K562 (cell line): Measurements from ENCODE around the gene ADORA1. TPM values are rescaled to one million over a fixed set of nuclear protein-coding genes. Genes with fewer than 3 reads are reported as not detected.

Experiments
- ATAC-seq: fragments of 200-7000 bp; cut with Tn5 transposase; 3 replicates; pipeline ENCODE4 v1.9.1; 2020; ENCODE audit warnings: moderate library complexity
- BruUV-seq: library from RNA; stranded (reverse); fragments of 400-500 nt; replicated peaks from 2 replicates; lab custom pipeline; 2021; lab: Mats Ljungman, UMichigan
- CTCF ChIA-PET: fragments of 300-600 bp; formaldehyde crosslinking; extraction: SDS; loops from one replicate; lab custom pipeline; 2021; ENCODE audit warnings: low intra/inter-chr PET ratio; lab: Yijun Ruan, JAX
- POLR2A ChIA-PET: fragments of 300-600, 350-650 bp; sonication (Branson Sonifier 250); formaldehyde crosslinking; extraction: SDS; loops from one replicate; lab custom pipeline; 2021; ENCODE audit warnings: antibody characterized with exemption, inconsistent platforms; lab: Yijun Ruan, JAX
- DNase-seq, 4 experiments: peaks; one replicate each; pipeline versions ENCODE4 v3.0.0 to v3.0.0-alpha.2; 2011 to 2018; ENCODE audit warnings: low spot score in 3 of 4, mixed read lengths in 3 of 4; ENCODE audit errors: extremely low read depth in 1 of 4
- FAIRE-seq: peaks from 2 replicates; lab custom pipeline; 2011; peaks lifted over from hg19 to GRCh38; lab: Jason Lieb, UNC
- H2AFZ ChIP-seq: 2 replicates; pipeline ENCODE4 v1.6.0; 2011; ENCODE audit warnings: low read depth, low read length, control low read depth, inconsistent platforms
- H3K27ac ChIP-seq: fragments of 200-600 bp; 3 replicates; pipeline ENCODE4 v1.8.0; 2011; ENCODE audit warnings: low read depth, mild to moderate bottlenecking, control low read depth, inconsistent platforms, low read length, moderate library complexity, mixed read lengths; ENCODE audit errors: extremely low read depth
- H3K27me3 ChIP-seq, 2 experiments: fragments of 300-600 bp in 1 of 2; 2 replicates in 1 of 2; 3 replicates in 1 of 2; pipeline versions ENCODE4 v1.6.0 to v1.8.0; 2011; ENCODE audit warnings: inconsistent platforms in 2 of 2, low read length in 2 of 2, mild to moderate bottlenecking in 1 of 2, mixed read lengths in 1 of 2, moderate library complexity in 1 of 2; ENCODE audit not compliant: control insufficient read depth in 2 of 2, insufficient read depth in 2 of 2
- H3K36me3 ChIP-seq: fragments of 300-600 bp; 3 replicates; pipeline ENCODE4 v1.8.0; 2011; ENCODE audit warnings: mild to moderate bottlenecking, low read length, inconsistent platforms; ENCODE audit not compliant: control insufficient read depth, insufficient read depth
- H3K4me1 ChIP-seq, 2 experiments: fragments of 200-600 bp in 1 of 2; replicated peaks in 1 of 2; 2 replicates in 1 of 2; 3 replicates in 1 of 2; pipeline versions ENCODE4 v1.5.1 to v1.8.0; 2011; ENCODE audit warnings: inconsistent platforms in 2 of 2, low read length in 2 of 2, mild to moderate bottlenecking in 1 of 2, mixed read lengths in 1 of 2, moderate library complexity in 1 of 2; ENCODE audit not compliant: control insufficient read depth in 2 of 2, insufficient read depth in 2 of 2
- H3K4me2 ChIP-seq: 2 replicates; pipeline ENCODE4 v1.6.1; 2011; ENCODE audit warnings: low read length, control low read depth, inconsistent platforms, mixed read lengths; ENCODE audit not compliant: insufficient read depth
- H3K4me3 ChIP-seq: fragments of 200-600 bp; sonication (generic), shearing (Covaris generic); 2 replicates; pipeline ENCODE4 v1.5.1; 2016; ENCODE audit warnings: control low read depth, inconsistent platforms
- H3K79me2 ChIP-seq: fragments of 200-600 bp; 3 replicates; pipeline ENCODE4 v1.8.0; 2011; ENCODE audit warnings: low read length, inconsistent platforms; ENCODE audit not compliant: control insufficient read depth, insufficient read depth
- H3K9ac ChIP-seq, 2 experiments: 2 replicates each; pipeline versions ENCODE4 v1.6.0 to v1.6.1; 2011; ENCODE audit warnings: low read depth in 2 of 2, low read length in 2 of 2, control low read depth in 1 of 2, inconsistent platforms in 1 of 2, mild to moderate bottlenecking in 1 of 2, mixed read lengths in 1 of 2; ENCODE audit not compliant: insufficient read depth in 1 of 2
- H3K9me1 ChIP-seq: one replicate; pipeline ENCODE4 v1.6.0; 2011; ENCODE audit warnings: inconsistent platforms, mild to moderate bottlenecking, low read length, moderate library complexity; ENCODE audit not compliant: control insufficient read depth, insufficient read depth
- H3K9me3 ChIP-seq: replicated peaks from 2 replicates; pipeline ENCODE4 v1.5.1; 2011; ENCODE audit warnings: low read depth, low read length, inconsistent platforms; ENCODE audit not compliant: control insufficient read depth, insufficient read depth
- H4K20me1 ChIP-seq: replicated peaks from 2 replicates; pipeline ENCODE4 v1.6.1; 2011; ENCODE audit warnings: low read length, inconsistent platforms, mixed read lengths; ENCODE audit not compliant: control insufficient read depth, insufficient read depth
- ARID1B ChIP-seq: fragments of 450-650 bp; IDR thresholded peaks from 2 replicates; pipeline ENCODE4 v1.6.1; 2016; ENCODE audit warnings: antibody characterized with exemption, mild to moderate bottlenecking, inconsistent platforms
- ATF1 ChIP-seq, 2 experiments: fragments of 450-650 bp in 1 of 2; IDR thresholded peaks; 2 replicates each; pipeline ENCODE4 v1.6.1; 2016; ENCODE audit warnings: missing compliant biosample characterization in 1 of 2, missing genetic modification characterization in 1 of 2
- CEBPB ChIP-seq: fragments of 450-650 bp; IDR thresholded peaks from 2 replicates; pipeline ENCODE4 v1.6.1; 2016; ENCODE audit warnings: missing genetic modification characterization, missing compliant biosample characterization
- ELK1 ChIP-seq: sonication (generic); formaldehyde crosslinking; IDR thresholded peaks from 2 replicates; pipeline ENCODE4 v1.8.1; 2022; ENCODE audit warnings: missing genetic modification reagents
- FOXK2 ChIP-seq, 2 experiments: fragments of 450-650 bp; IDR thresholded peaks in 1 of 2; conservative IDR thresholded peaks in 1 of 2; 2 replicates each; pipeline ENCODE4 v1.6.1; 2016; ENCODE audit warnings: low read depth in 2 of 2, mild to moderate bottlenecking in 1 of 2
- HOXB6 ChIP-seq: fragments of 250-450 bp; sonication (Bioruptor Pico); IDR thresholded peaks from 2 replicates; pipeline ENCODE4 v1.5.1; 2022; ENCODE audit warnings: mild to moderate bottlenecking, borderline replicate concordance
- NFE2 ChIP-seq: IDR thresholded peaks from 2 replicates; pipeline ENCODE4 v1.6.1; 2014; ENCODE audit warnings: antibody characterized with exemption, low read depth
- TAF7 ChIP-seq: fragments of 450-650 bp; IDR thresholded peaks from 2 replicates; pipeline ENCODE4 v1.6.1; 2016; ENCODE audit warnings: missing genetic modification characterization, missing compliant biosample characterization
- ZEB2 ChIP-seq: fragments of 450-650 bp; IDR thresholded peaks from 2 replicates; pipeline ENCODE4 v1.6.1; 2016
- WGBS: fragments of 100-300 bp; shearing (Covaris generic); methylation state at CpG from one replicate; pipeline ENCODE4 v1.1.6; 2016; ENCODE audit warnings: low coverage, mixed read lengths; ENCODE audit not compliant: insufficient coverage; ENCODE audit errors: missing lambda C conversion rate; 5-methylcytosine and 5-hydroxymethylcytosine counted together
- in situ Hi-C: fragments of 300-500 bp; cut with MboI; formaldehyde crosslinking; loops from 4 replicates; pipeline ENCODE4 v1.15.0; 2018; ENCODE audit warnings: inconsistent platforms, mixed read lengths
- intact Hi-C: fragments of 100-400 bp; cut with micrococcal nuclease; formaldehyde crosslinking; loops from 2 replicates; pipeline ENCODE4 v1.14.2; 2022
- polyA plus RNA-seq, 8 experiments: library from polyadenylated mRNA; depleted of rRNA in 4 of 8; stranded (reverse) in 5 of 8; unstranded in 3 of 8; fragments of >200 nt; fragmentation: Nextera tagmentation in 2 of 8; fragmentation: Illumina TruSeq in 1 of 8; extraction: Ambion mirVana in 2 of 8; extraction: Trizol in 1 of 8; gene quantifications; 2 replicates each; pipeline versions ENCODE4 v1.2.1 to v1.2.3, GENCODE V29; 2011 to 2014; ENCODE audit warnings: inconsistent platforms in 1 of 8, missing spikeins in 1 of 8
- total RNA-seq, 7 experiments: library from RNA; depleted of rRNA in 6 of 7; stranded (reverse); fragments of >200 nt in 6 of 7; fragmentation: Illumina TruSeq in 2 of 7; extraction: Trizol in 2 of 7; gene quantifications; 2 replicates each; pipeline versions ENCODE4 v1.2.1 to v1.2.3, GENCODE V29; 2011 to 2021; ENCODE audit warnings: low replicate concordance in 1 of 7
- TF ChIP-seq, protein P1 (sequence below): IDR thresholded peaks from 3 replicates; pipeline ENCODE4 v1.6.1; 2011; ENCODE audit warnings: borderline replicate concordance, mild to moderate bottlenecking, moderate library complexity; ENCODE audit not compliant: insufficient read length; ENCODE audit errors: extremely low read depth
- TF ChIP-seq, protein P2 (sequence below): fragments of 250-450 bp; sonication (Bioruptor Pico); IDR thresholded peaks from 2 replicates; pipeline ENCODE4 v1.4.0; 2020; ENCODE audit warnings: mild to moderate bottlenecking, moderate library complexity
- TF ChIP-seq, protein P3 (sequence below): fragments of 450-650 bp; formaldehyde crosslinking; IDR thresholded peaks from 2 replicates; pipeline ENCODE4 v1.4.0; 2020; ENCODE audit warnings: mild to moderate bottlenecking, moderate library complexity

ADORA1 gene
- total and polyA plus RNA-seq, 9 of the 15 experiments (the other 6 are each of a cell fraction or from before 2014, with no cell fraction given) = not detected

DNA sequence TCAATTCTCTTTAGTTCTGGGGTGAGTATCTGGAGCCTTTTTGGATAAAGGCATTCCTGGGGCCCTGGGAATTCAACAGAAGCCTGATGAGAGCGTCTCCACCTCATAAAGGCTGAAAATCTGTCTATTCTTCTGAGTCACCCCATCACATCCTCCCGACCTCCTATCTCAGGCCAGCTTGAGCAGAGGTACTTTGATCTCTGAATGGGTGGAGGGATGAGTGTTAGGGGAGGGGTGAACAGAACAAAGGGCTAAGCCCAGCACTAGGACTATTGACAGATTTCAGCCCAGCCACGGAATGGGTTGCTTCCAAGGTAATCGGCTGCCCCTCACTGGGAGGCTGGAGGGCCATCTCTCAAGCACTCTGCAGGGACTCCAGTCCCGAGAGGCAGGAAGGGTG is 50.6 kb downstream of the ADORA1 start:
- 1% methylated on average over 5 of the region's 5 CpGs for WGBS
- Histone ChIP-seq H3K4me1 (0 out of 5 replicates have a peak, but pooled peaks cover 0 to 2% of the 10 kb centered on the region in 2 experiments), H2AFZ (no peak overlapping the region), H3K9me1 (no peaks in the 10 kb centered on the region), H3K4me3 (no peak overlapping the region), H3K27ac (no peak overlapping the region), H3K9me3 (no peaks in the 10 kb centered on the region), H3K79me2 (no peaks in the 10 kb centered on the region), H4K20me1 (peaks cover 19% of the 10 kb centered on the region), H3K4me2 (no peak overlapping the region), H3K27me3 (peaks cover 17 to 74% of the 10 kb centered on the region in 2 experiments; a peak in 4 of 5 replicates), H3K36me3 (no peaks in the 10 kb centered on the region), H3K9ac (no peak overlapping the region)
- ChIA-PET POLR2A (interaction anchor here (0.6 to 0.7 kb wide), 3 partner anchors 21 to 532 kb away, joined by 3 to 4 read pairs (median 3); no protein-coding TSS in a partner anchor), CTCF (no interaction called here)
- DNase-seq = no peak
- FAIRE-seq = no peak
- intact Hi-C loops (no loop called here), in situ Hi-C loops (no loop called here)
- ATAC-seq = no peak
- no TSS peak for BruUV-seq
- TF ChIP-seq ZEB2 = no peak
- no peak for TF ChIP-seq CEBPB (tag)
- TF ChIP-seq, protein P1, sequence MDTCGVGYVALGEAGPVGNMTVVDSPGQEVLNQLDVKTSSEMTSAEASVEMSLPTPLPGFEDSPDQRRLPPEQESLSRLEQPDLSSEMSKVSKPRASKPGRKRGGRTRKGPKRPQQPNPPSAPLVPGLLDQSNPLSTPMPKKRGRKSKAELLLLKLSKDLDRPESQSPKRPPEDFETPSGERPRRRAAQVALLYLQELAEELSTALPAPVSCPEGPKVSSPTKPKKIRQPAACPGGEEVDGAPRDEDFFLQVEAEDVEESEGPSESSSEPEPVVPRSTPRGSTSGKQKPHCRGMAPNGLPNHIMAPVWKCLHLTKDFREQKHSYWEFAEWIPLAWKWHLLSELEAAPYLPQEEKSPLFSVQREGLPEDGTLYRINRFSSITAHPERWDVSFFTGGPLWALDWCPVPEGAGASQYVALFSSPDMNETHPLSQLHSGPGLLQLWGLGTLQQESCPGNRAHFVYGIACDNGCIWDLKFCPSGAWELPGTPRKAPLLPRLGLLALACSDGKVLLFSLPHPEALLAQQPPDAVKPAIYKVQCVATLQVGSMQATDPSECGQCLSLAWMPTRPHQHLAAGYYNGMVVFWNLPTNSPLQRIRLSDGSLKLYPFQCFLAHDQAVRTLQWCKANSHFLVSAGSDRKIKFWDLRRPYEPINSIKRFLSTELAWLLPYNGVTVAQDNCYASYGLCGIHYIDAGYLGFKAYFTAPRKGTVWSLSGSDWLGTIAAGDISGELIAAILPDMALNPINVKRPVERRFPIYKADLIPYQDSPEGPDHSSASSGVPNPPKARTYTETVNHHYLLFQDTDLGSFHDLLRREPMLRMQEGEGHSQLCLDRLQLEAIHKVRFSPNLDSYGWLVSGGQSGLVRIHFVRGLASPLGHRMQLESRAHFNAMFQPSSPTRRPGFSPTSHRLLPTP = no peak
- no peak for TF ChIP-seq TAF7 (tag)
- TF ChIP-seq, protein P2, sequence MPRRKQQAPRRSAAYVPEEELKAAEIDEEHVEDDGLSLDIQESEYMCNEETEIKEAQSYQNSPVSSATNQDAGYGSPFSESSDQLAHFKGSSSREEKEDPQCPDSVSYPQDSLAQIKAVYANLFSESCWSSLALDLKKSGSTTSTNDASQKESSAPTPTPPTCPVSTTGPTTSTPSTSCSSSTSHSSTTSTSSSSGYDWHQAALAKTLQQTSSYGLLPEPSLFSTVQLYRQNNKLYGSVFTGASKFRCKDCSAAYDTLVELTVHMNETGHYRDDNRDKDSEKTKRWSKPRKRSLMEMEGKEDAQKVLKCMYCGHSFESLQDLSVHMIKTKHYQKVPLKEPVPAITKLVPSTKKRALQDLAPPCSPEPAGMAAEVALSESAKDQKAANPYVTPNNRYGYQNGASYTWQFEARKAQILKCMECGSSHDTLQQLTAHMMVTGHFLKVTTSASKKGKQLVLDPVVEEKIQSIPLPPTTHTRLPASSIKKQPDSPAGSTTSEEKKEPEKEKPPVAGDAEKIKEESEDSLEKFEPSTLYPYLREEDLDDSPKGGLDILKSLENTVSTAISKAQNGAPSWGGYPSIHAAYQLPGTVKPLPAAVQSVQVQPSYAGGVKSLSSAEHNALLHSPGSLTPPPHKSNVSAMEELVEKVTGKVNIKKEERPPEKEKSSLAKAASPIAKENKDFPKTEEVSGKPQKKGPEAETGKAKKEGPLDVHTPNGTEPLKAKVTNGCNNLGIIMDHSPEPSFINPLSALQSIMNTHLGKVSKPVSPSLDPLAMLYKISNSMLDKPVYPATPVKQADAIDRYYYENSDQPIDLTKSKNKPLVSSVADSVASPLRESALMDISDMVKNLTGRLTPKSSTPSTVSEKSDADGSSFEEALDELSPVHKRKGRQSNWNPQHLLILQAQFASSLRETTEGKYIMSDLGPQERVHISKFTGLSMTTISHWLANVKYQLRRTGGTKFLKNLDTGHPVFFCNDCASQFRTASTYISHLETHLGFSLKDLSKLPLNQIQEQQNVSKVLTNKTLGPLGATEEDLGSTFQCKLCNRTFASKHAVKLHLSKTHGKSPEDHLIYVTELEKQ (CRISPR knock-in tag) = no peak
- no peak for TF ChIP-seq HOXB6 (CRISPR knock-in tag)
- TF ChIP-seq NFE2 = no peak
- no peak for TF ChIP-seq ARID1B
- TF ChIP-seq, protein P3, sequence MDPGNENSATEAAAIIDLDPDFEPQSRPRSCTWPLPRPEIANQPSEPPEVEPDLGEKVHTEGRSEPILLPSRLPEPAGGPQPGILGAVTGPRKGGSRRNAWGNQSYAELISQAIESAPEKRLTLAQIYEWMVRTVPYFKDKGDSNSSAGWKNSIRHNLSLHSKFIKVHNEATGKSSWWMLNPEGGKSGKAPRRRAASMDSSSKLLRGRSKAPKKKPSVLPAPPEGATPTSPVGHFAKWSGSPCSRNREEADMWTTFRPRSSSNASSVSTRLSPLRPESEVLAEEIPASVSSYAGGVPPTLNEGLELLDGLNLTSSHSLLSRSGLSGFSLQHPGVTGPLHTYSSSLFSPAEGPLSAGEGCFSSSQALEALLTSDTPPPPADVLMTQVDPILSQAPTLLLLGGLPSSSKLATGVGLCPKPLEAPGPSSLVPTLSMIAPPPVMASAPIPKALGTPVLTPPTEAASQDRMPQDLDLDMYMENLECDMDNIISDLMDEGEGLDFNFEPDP (CRISPR knock-in tag) = no peak
- TF ChIP-seq ELK1 = no peak
- no peak for TF ChIP-seq ATF1 (CRISPR knock-in tag; IDR thresholded peaks at IDR 0.05)
- no peak for TF ChIP-seq ATF1 (tag; IDR thresholded peaks at IDR 0.05)
- no peak for TF ChIP-seq FOXK2 (conservative IDR thresholded peaks at IDR 0.05 in 1 of 2, IDR thresholded peaks at IDR 0.05 in 1 of 2; ENCODE audit: low read depth in 2 of 2)
